Hair follicle dermal papilla cell (primary cell): ENCODE results near the gene BTG1. TPM values are rescaled to one million over a fixed set of nuclear protein-coding genes. Genes with fewer than 3 reads are reported as not detected.

Source experiments
- small RNA-seq: library from RNA; depleted of rRNA; stranded (forward); fragments of <200 nt; gene quantifications from one replicate; pipeline ENCODE3, GENCODE V24; 2012
- total RNA-seq: library from RNA; depleted of rRNA; stranded (reverse); fragments of >200 nt; gene quantifications from 2 replicates; pipeline ENCODE4 v1.2.3, GENCODE V29; 2012

Gene BTG1, protein sequence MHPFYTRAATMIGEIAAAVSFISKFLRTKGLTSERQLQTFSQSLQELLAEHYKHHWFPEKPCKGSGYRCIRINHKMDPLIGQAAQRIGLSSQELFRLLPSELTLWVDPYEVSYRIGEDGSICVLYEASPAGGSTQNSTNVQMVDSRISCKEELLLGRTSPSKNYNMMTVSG
- 22.2 and 28.7 TPM in 2 replicates for total RNA-seq

DNA sequence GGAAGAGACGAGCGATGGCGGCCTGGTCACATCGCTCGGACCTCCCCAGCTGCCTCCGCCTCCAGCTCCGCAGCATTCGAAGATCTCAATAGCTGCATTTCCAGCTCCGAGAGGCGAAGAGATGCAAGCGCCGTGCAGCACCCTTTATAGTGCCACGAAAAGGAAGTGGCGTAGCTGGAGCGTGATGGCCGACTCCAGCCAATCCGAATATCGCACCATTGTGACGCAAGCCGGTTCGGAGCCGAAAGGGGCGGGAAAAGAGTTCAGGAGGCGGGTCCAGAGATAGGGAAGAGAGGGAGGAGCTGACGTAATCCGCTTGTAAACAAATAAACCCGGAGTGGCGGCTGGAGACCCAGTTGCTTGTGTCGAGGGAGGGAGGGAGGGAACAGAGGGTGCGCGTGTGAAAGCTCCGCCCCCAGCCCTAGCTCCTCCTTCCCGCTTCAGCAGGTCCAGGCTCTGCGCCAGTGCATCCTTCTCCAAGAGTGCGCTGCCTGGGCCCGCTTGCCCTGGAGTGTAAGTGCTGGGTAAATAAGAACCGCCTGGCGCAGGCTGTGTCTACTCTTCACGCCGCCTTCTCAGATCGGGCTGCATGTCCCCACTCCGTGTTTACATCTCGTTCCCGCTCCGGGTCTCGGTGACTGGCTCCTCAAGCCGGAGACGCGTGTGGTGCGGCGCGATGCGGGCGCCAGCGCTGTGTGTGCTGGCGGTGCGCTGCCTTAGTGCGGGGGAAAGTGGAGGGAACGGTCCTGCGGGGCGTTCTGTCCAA is at the start of gene BTG1:
Gene BTG1 (minus strand): TSS at position 116 of the 766 bp plus-strand sequence. CDS start 311 bp downstream, outside the sequence.

Small RNA genes lying within 50 kb of the gene (small RNA-seq; reads per million reads assigned to genes)
- gene RF00019 = not detected
